Activated CD4-positive, alpha-beta T cell treated with anti-CD3 and anti-CD28 coated beads for 24 hours (primary cell): ENCODE data around the gene IFNL1.
A peak's percentile ranks its signal among the peaks of the same experiment; 100 is the strongest.
"Not testable (repeated sequence)": the region's sequence is repeated elsewhere in the genome, so short reads cannot be mapped to it uniquely, and the experiment has no call there.

Experiments used
- DNase-seq, 2 donors: peaks; one replicate each; pipeline ENCODE4 v3.0.0-alpha.2; 2020; ENCODE audit warnings: low read depth in 2 of 2

IFNL1 gene

DNA sequence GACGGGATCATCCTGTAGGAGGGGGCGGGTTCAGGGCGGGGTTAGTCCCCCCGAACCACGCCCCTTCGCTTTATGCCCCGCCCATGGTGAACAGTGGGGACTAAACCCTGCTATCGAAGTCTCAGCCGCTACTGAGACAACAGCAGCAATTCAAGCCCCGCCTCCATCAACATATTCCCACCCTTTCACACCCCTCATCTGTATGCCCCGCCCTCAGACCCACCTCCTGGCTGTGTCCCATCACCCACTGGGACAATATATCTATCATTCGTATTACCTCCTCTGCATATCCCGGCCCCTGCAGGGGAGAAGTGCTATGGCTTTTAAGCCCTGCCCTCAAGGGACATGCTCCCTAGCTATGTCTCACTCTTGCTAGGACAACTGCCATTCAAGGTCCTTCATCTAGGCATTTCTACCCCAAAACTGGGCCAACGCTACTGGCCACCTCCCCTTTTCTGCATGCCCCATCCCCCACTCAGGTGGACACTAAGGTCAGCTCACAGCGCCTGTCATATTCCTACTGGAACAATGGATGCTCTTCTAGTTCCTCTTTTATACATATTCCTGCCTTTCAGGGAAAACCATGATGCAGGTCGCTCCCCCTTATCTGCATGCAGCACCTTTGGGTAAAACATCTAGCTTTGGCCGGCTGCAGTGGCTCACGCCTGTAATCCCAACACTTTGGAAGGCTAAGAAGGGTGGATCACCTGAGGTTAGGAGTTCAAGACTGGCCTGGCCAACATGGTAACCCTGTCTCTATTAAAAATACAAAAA, 12.5 kb downstream of the IFNL1 start:
- DNase-seq: no peak

DNA sequence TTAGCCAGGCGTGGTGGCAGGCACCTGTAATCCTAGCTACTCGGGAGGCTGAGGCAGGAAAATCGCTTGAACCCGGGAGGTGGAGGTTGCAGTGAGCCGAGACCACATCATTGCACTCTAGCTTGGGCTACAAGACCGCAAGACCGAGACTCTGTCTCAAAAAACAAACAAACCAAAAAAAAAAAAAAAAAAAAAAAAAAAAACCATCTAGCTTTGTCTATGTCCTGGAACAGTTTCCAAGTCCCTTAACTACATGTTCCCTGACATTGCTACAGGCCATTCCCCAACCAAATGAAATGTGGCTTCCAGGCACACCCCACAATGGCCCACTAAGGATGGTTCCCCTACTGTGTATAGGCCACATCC, 13.1 kb downstream of the IFNL1 start:
- DNase-seq: not testable (repeated sequence)

DNA sequence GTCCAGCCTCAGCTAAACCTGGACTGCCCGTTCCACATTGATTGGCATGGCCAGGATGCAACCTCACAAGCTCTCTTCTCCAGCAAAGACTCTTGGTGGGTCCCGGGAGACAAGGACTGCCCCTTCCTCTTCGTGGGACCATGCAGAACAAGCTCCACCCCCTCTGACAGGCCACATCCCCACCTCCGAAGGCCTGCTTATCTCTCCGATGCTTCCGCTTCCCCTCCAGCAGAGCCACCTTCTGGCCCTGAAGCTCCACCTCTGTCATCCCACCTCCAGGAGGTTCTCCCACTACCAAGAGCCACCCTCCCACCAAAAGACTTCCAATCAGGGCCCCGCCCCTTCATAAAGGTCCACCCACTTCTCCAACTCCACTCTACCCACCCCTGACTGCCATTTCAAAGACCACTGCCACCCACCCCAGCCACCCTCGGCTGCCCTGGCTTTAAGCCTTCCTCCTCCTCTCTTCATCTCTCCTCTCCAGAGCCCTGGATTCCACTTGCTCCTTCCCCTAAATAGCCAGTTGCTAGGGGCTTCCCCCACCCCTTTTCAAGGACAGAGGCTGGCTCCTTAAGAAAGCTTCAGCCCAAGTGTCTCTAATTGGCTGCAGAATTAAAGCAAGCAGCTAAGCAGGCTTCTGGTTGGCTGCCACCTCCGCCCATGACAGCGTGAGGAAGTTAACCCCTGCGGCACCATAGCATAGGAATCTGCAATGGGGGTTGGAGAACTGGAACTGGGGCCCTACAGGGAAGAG, 14.5 kb downstream of the IFNL1 start:
- DNase-seq: no peak

DNA sequence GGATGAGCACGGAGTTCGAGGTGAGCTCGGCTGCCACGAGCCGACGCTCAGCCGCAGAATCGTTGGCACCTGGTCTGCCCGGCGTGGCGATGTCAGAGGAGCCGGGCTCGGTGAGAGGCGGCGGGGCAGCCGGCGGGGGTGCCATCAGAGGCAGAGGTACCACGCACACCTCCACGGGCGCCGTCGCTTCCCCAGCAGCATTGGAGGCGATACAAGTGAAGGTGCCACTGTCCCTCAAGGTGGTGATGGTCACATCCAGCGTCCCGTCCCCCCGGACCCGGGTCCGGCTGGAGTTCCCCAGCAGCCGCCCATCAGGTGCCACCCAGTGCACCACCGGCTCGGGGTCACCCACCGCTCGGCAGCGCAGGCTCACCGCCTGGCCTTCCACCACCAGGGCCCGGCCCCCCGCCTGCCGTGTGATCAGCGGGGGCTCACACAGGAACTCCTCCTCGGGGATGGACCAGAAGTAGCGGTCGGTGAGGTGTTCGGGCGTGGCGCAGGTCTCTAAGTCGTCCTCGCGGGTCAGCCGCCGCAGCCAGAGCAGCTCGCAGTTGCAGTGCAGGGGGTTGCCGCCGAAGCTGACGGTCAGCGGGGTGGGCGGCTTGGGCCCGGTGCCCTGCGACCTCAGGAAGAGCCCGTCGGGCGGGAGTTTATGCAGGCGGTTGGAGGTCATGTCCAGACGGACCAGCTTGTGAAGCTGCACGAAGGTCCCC, 18.0 kb downstream of the IFNL1 start:
- no peak for DNase-seq

DNA sequence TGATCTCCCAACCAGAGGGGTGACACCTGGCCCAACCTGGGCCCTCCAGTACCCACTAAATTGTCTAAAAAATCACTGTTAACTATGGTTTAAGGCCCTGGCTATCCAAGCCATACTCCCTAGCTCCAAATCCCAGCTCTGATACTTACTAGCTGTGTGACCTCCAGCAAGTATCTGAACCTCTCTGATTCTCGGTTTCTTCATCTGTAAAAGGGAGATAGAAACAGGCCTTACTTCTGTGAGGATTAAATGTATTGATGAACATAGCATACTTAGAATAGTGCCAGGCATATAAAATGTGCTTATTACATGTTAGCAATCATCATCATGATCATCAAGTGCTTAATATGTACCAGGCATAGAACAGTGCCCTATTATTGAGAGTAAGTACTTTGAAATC, 19.7 kb downstream of the IFNL1 start:
- no peak for DNase-seq

DNA sequence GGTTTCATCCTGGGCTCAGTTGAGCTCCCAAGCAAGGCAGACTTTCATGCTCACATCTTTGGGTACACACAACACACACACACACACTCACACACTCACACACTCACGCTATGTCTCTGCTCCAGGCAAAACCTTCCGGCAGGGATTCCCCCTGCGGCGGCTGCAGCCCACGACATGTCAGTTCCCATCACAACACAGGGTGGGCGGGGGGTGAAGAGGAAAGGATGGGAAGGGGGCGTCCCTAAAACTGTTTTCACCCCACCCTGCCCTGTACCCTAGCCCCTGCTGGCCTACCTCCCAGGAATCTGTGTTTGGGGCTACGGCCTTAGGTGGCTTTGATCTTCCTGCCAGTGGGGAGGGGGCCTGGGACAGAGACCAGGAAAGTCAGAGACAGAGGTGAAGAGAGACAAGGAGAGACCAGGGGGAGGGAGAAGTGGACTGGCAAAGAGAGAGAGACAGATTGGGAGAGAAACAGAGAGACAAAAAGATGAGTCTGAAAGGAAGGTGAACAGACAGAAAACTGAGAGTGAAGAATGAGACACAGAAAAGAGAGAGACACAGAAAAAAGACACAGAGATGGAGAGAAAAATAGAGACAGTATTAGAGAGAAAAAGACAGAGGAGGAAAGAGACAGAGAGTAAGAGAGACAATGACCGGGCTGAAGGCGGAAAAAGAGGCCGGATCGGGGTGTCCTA, 20.6 kb downstream of the IFNL1 start:
- no peak for DNase-seq

DNA sequence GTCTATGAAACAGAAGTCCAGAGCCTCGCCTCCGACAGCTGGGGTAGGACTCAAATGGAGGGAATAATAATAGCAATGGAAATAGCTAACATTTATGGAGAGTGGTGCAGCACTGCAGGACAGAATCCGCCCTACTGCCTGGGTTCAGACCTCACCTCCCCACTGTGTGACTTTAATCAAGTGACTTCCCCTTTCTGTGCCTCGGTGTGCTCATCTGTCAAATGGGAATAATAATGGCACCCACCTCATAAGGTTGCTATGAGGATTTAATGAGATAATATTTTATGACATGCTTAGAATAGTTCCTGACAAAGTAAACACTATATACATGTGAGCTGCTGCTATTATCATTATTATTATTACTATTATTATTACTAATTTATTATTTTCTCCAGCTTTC, 21.3 kb downstream of the IFNL1 start:
- DNase-seq: no peak

DNA sequence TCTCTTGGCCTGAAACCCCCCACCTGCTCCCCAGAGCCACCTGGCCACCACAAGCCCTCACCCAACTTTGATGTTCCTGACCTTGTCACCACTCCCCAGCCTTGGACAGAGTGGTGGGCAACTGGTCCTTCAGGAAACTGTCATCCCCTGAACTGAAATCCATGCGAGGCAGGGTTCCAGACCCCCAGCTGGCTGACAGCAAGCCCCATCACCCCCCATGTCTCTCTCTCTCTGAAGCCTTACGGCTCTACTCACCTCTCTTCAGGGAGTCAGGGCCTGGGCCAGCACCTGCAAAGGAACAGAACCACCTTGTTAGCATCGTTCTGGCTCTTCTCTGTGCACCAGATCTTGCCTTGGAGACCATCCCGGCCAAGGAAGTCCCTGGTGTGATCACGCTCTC, 21.9 kb downstream of the IFNL1 start:
- DNase-seq: no peak

DNA sequence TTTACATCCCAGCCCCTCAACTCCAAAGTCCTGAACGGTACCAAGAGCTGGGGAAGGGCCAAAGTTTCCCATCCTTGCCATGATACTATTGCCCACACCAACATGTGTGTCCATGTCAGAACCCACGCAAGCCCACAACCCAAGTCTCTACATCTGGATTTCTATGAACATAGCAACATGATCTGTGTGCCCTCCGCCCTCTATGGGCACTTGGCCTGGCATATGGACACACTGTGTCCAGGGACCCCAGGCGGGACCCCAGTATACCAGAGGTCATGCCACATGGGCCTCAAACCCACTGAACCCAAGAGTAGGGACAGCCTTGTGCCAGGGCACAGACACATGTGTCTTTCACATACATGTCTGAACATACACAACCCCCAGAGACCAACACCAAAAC, 22.5 kb downstream of the IFNL1 start:
- no peak for DNase-seq

DNA sequence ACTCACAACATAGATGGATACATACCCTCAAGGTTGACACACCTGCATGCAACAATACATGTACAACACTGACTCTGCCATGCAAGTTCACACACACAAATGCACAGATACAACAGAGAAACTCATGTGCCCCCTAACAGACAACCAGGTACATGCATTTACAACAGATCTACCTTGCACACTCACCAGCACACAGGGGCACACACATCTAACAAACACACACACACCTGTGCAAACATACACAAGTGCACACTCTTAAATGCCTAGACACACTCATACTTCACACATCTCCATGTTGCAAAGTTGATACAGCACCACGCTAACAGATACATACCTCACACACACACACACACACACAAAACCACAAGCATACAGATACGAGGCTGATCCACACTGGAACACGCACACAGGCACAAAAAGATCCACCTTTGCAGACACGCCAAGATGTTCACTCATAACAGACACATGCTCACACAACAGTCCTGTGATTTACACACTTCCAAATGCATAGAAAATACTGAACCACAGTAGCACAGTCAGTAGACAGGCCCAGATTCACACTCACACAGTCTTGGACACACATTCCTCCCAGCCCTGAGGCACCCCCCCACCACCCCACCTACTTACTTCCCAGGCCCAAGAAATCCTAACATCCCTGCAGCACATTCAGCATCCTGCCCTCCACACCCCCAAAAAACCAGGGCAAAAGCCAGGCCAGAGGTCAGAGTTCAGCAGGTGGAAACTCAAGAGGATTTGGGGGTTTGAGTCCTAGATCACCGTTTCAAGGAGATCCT, 23.1 kb downstream of the IFNL1 start:
- no peak for DNase-seq

DNA sequence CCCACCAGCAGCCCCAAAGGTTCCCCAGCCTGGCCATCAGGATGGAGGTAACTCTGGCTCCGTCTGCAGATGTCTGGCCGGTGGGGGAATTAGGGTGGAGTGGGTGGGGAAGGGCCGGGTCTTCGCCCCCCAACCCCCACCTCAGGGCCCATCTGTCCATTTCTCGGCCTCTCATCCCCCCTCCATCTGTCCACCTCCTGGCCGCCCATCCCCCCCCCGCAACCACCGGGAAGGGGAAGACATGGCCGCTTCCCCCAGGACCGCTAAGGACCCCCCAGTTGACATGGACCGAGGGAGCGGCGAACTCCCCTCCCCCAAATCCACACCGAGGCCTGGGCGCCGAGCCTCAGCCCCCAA, 23.7 kb downstream of the IFNL1 start:
- DNase-seq: no peak

DNA sequence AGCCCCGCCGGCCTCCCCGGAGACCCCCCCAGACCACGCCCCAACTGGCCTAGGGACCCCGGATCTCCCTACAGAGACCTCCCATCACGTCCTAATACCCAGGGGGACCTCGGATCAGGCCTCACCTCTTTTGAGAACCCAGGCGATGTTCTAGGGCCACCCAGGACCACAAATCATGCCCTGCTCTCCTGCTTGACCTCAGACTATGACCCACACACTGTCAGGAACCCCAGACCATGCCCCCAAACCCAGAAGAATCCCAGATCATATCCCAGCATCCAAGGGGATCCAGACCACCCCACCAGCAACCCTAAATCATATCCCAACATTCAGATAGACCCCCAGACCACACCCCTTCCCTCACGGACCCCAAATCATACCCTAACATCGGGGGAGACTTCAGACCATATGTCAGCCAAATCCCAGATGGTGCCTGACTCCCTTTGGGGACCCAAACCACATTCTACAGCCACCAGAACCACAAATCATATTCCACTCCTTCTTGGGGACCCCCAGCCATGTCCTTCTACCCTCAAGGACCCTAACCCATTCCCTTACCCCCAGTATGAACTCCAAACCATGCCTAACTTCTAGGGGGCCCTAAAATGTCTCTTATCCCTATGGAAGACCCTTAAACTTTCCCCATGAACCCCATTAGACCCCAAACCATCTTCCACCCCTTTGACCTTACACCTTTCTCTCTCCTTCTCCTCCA, 25.1 kb downstream of the IFNL1 start:
- DNase-seq: no peak

DNA sequence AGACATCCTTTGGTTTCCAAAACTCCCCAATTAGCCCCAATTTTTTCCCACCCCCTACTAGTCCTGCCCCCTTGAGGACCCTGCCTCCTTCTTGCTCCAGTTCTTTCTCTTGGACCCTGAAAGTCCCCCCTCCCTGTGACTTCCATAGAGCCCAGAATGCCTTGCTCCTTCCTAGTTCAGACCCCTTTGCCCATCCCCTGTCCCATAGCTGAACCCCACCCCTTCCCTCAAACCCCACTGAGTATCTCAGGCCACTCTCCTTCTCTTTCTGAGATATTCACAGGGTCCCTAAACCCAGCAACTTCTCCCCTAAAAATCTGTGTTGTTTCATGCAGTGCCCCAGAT, 25.6 kb downstream of the IFNL1 start:
- DNase-seq: no peak

DNA sequence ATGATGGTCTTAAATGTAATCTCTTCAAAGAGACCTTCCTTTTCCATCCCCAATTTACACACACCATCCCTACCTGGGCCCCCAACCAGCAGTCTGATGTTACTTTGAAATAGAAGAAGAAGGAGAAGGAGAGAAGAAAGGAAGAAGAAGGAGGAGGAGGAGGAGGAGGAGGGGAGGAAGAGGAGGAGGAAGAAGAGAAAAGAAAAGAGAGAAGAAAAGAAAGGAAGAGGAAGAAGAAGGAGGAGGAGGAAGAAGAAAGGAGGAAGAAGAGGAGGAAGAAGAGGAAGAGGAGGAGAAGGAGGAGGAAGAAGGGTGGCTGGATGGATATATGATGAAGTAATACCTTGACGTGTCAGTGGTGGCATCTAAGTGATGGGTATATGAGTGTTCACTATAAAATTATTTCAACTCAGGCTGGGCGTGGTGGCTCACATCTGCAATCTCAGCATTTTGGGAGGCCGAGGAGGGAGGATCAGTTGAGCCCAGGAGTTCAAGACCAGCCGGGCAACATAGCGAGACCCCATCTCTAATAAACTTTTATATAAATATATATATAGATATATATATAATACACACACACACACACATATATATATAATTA, 28.1 kb downstream of the IFNL1 start:
- no peak for DNase-seq

DNA sequence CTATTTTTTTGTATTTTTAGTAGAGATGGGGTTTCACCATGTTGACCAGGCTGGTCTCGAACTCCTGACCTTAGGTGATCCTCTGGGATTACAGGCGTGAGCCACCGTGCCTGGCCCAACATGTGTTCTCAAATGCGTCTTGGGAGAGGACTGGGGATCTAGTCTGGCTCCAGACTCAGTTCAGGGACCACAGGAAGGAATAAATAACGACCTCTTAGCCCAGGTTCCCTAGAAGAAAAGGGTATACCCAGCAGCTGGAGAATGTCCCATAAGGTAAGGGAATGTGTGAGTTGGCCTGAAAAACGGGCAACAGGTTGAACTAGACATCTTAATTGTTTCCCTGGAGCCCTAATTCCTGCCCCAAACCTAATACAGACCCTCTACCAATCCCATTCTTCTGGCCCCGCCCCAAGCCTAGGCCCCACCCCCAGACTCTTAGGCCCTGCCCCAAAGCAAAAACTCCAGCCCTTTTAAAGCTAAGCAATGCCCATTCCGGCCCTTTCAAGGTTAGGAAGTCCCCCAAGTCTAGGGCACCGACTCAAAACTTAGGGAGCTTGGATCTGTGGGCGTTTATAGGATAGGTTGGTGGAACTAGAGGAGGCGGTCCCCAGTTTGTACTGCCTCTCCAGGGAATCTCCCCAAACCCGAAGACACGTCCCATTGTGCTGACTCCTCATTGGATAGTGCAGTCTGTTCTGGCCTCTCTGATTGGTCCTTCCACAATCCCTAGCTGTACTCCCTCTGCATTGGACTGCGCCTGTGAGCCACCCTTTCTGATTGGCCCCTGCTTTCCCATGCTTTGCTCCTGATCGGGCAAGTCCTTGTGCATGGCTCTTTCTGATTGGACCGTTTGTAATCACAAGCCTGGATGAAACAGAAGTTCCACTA, 29.8 kb downstream of the IFNL1 start:
- no peak for DNase-seq

DNA sequence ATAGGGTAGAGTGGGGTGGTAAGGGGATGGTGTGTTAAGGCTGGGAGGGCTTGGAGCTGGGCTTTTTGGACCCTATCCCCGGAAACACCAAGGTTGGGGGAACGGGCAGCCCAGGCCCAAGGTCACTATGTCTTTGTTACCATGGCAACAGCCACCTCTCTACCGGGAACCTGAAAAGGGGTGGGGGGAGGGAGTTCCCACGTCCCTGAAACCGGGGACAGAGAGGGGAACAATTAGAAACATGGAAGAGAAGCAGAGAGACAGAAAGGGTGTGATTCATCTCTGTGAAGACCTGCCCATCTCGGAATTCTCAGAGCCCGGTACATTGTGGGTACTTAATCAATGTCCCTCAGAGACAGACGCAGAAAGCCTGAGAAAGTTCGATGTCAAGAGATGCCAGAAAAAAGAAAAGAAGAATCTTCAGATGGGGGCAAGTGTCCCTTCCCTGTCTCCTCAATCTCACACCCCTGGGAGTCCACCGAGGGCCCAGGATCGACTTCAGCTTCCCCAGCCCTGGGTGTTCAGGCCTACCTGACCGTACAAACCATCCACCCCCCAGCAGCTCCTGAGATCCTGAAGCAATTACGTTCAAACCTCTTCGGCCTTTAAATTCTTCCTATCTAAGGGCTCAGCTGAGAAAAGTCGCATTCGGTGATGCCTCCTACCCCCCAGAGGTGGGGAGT, 31.3 kb downstream of the IFNL1 start:
- DNase-seq: no peak

DNA sequence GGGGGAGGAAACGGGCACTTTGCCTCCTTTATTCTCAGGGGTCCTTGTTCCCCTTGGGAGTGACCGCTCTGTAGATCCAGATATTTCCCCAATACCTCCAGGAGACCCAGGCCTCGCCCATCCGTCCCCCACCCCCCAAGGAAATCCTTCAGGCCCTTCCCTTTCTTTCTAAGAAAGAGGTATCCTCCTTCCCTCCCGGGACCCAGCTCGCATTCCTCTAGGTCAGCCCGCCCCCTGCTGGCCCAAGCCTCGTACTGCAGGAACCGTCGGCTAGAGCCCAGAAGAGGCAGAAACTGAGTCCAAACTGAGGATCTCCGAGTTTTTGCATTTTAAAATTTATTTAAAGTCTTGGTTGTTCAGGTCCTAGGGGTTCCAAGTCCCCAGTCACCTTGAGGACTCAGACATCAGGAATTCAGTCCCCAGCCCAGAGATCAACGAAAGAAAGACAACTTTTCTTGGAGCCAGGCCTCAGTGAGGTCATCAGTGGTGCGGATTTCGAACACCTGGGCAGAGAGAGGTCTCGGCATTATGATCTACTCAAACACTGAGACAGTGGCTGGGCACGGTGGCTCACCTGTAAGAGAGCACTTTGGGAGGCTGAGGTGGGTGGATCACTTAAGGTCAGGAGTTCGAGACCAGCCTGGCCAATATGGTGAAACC, 32.0 kb downstream of the IFNL1 start:
- peak; percentile 82 for DNase-seq

DNA sequence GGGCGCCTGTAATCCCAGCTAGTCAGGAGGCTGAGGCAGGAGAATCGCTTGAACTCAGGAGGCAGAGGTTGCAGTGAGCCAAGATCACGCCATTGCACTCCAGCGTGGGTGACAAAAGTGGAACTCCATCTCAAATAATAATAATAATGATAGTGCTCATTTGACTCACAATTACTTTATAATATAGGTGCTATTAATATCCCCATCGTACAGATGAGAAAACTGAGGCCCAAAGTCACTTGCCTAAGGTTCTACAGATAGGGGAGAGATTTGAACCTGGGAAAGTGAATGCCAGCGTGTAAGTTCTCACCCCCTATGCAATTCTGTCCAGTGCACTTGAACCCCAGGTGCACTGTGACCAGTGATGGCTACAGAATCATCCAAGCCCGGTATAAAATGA, 33.7 kb downstream of the IFNL1 start:
- DNase-seq: no peak
